ENCODE data around the gene IL11. TPM values are rescaled to one million over a fixed set of nuclear protein-coding genes. Genes with fewer than 3 reads are reported as not detected.
"Not testable (repeated sequence)": the region's sequence is repeated elsewhere in the genome, so short reads cannot be mapped to it uniquely, and the experiment has no call there.

Gene IL11
- total RNA-seq, 2 donors from 2014 or later, result 0.32 TPM; not detected in 1

DNA sequence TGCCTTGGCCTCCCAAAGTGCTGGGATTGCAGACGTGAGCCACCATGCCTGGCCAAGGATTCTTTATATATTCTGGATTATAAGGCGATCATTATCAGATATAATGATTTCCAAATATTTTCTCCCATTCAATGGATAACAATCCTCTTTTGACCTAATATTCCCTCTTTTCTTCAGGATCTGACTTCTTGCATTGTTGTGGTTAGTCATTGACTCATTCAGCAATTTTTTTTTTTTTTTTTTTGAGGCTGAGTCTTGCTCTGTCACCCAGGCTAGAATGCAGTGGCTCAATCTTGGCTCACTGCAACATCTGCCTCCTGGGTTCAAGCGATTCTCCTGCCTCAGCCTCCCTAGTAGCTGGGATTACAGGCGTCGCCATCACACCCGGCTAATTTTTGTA is 40.5 kb downstream of the IL11 start:
- H3K9me3 Mint-ChIP-seq, H3K27ac Mint-ChIP-seq: not testable (repeated sequence)

DNA sequence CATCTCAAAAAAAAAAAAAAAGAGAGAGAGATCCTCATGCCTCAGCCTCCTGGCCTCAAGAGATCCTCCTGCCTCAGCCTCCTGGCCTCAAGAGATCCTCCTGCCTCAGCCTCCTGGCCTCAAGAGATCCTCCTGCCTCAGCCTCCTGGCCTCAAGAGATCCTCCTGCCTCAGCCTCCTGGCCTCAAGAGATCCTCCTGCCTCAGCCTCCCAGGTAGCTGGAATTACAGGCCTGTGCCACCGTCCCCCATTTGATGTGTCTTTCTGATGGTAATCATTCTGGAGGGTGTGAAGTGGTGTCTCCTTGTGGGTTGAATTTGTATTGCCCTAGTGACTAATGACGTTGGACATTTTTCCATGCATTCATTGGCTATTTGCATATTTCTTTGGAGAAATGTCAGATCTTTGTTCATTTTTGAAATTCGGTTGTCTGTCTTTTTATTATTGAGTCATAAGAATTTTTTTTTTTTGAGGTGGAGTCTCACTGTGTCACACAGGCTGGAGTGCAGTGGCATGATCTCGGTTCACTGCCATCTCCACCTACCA is 41.4 kb downstream of the IL11 start:
- not testable (repeated sequence) for H3K36me3 Mint-ChIP-seq; DNase-seq (ENCODE audit: low spot score in 2 of 2); ATAC-seq; H3K27ac Mint-ChIP-seq; H3K9me3 Mint-ChIP-seq

More for the DNA sequence above, 40.5 kb downstream of the IL11 start:
- ATAC-seq; DNase-seq (ENCODE audit: low spot score in 2 of 2); H3K36me3 Mint-ChIP-seq: not testable (repeated sequence)

DNA sequence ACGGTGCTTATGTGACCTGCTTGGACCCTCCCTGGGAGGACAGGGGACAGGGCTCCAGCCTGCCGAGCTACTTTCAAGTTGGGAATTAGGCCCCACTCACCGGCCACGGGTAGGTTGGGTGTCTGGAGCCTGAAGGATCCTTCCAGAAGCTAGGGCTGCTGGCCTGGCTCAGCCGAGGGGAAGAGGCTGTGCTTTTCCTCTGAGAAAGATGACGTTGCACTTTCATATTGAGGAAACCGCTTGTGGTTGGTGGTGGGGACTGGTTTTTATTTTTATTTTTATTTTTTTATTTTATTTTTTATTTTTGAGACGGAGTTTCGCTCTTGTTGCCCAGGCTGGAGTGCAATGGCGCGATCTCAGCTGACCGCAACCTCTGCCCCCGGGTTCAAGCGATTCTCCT is 45.1 kb downstream of the IL11 start, which contains the start of gene TMEM150B:
Gene TMEM150B, minus strand, starts transcription at position 170 of the 400 bp plus-strand sequence. CDS start 4,305 bp downstream, outside the sequence.
- no peak for ATAC-seq
- Mint-ChIP-seq H3K9me3 (no peaks in the 10 kb centered on the region), H3K36me3 (no peaks in the 10 kb centered on the region), H3K27ac (no peak within 1 kb of the TSS)
- no peak for DNase-seq (ENCODE audit: low spot score in 2 of 2)

DNA sequence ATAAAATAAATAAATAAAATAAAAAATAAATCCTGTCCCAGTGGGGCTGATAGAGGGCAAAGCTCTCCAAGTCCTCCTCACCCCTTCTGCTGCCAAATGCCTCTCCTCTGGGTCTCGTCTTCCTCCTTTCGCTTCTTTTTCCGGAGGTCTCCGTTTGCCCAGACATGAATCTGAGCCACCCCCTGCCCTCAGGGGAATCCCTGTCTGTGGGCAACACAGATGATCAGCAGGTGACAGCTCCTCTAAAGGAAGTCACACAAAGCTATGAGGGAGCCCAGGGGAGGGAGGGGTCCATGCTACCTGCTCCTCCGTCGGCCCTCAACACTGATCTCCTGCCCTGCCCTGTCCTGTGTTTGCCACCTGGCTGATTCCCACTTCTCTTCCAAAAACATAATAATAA is 45.6 kb downstream of the IL11 start:
- no peak for ATAC-seq
- H3K27ac Mint-ChIP-seq, result no peak overlapping the region
- H3K9me3 Mint-ChIP-seq, result no peaks in the 10 kb centered on the region
- no peak for DNase-seq (ENCODE audit: low spot score in 2 of 2)
- no peaks in the 10 kb centered on the region for H3K36me3 Mint-ChIP-seq

DNA sequence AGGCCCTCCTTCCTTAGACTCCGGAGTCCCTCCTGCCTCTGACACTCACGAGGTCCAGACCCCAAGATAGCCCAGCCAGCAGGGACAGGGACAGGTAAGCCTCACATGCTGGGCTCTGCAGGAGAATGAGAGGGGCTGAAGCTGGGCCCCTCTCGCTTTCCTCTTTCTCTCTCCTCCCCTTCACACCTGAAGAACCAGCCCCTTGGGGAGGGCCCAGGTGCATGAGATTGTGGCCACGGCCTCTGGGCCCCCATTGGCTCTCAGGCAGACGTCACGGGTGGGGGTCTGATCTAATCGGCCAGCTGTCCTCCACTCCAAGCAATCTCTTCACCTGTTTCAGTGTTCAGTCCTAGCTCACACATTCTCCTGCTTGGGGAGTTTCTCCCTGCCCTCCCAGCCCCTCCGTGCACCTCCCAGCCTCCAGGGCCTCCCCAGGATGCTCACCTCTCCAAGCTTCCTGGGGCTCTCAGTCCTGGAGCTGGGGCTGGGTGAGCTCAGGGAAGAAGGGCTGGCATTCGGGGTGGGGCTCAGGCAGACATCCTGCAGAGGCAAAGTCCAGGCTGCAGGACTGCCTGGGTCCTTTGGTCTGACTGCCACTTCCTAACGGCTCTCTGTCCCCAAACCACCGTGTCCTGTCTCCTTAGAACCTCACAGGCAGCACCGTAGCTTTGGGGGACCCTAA is 47.9 kb downstream of the IL11 start:
- no peak for ATAC-seq
- no peaks in the 10 kb centered on the region for H3K9me3 Mint-ChIP-seq
- DNase-seq (ENCODE audit: low spot score in 2 of 2), result no peak
- no peaks in the 10 kb centered on the region for H3K36me3 Mint-ChIP-seq
- H3K27ac Mint-ChIP-seq, result no peak overlapping the region

DNA sequence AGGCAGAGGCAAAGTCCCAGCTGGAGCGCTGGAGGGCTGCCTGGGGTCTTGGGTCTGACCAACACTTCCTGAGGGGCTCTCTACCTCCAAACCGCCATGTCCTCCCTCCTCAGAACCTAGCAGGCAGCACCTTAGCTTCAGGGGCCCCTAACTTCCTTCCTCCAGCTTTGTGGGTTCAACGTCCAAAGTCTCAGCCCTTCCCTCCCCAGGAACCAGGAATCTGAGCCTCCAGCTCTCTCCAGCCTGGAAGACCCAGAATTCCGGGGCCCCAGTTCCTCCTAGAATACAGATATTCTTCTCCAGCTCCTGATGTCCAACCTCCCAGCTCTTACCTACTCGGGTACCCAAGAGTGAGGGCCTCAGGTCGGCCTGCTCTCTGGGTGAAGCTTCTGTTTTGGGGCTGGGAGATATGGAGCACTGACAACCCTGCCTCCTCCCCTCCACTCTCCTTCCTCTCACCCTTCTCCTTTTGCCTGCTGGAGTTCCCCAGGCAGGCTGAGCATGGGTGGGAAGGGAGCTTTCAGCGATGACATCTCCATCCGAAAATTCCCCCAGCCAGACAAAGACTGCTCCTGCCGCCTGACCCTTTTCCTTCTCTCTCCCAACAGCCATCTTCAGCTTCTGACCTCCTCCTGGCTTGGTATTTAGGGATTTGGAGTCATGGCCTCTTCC is 48.7 kb downstream of the IL11 start:
- ATAC-seq (no peak), DNase-seq (ENCODE audit: low spot score in 2 of 2) (no peak)
- Mint-ChIP-seq H3K9me3 (no peaks in the 10 kb centered on the region), H3K36me3 (no peaks in the 10 kb centered on the region), H3K27ac (peak overlapping the region in 1 of 2 donors; percentile 17)

DNA sequence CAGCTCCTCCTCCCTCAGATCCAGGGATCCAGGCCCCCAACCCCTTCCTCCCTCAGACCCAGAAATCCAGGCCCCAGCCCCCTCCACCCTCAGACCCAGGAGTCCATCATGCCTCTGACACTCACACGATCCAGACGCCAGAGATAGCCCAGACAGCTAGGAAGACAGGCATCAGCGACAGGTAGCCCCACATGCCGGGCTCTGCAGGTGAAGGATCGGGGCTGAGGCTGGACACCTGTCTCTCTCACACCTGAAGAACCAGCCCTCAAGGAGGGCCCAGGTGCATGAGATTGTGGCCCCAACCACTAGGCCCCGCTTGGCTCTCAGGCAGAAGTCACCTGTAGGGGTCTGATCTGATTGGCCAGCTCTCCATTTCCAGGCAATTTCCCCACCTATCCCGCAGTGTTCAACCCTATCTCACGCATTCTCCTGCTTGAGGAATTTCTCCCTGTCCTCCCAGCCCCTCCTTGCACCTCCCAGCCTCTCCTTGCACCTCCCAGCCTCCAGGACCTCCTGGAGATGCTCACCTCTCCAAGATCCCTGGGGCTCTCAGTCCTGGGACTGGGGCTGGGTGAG is 49.3 kb downstream of the IL11 start:
- no peak for DNase-seq (ENCODE audit: low spot score in 2 of 2)
- no peaks in the 10 kb centered on the region for H3K9me3 Mint-ChIP-seq
- no peak for ATAC-seq

DNA sequence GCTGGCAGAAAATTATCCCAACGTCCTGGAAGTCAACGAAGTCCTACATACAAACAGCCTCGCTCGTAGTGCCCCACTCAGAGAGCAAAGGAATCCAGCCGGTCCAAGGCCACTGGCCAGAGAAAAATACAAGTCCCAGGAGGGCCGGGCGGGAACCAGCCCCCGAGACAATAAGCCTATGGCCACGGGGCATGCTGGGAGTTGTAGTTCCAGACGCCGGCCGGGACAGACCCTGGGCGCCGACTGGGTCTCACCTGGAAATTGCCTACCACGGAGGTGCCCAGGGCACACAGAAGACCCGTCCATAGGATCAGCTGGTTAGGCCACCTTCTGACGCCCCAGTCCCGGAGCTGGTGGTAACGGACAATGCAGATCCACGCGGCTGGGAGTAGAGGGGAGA is 50.5 kb downstream of the IL11 start:
- no peaks in the 10 kb centered on the region for H3K36me3 Mint-ChIP-seq
- ATAC-seq (no peak), DNase-seq (ENCODE audit: low spot score in 2 of 2) (no peak)
- H3K27ac Mint-ChIP-seq, result peak overlapping the region in 1 of 2 donors; percentile 82
- no peaks in the 10 kb centered on the region for H3K9me3 Mint-ChIP-seq

More for the DNA sequence above, 49.3 kb downstream of the IL11 start:
- no peaks in the 10 kb centered on the region for H3K36me3 Mint-ChIP-seq
- H3K27ac Mint-ChIP-seq, result no peak overlapping the region

DNA sequence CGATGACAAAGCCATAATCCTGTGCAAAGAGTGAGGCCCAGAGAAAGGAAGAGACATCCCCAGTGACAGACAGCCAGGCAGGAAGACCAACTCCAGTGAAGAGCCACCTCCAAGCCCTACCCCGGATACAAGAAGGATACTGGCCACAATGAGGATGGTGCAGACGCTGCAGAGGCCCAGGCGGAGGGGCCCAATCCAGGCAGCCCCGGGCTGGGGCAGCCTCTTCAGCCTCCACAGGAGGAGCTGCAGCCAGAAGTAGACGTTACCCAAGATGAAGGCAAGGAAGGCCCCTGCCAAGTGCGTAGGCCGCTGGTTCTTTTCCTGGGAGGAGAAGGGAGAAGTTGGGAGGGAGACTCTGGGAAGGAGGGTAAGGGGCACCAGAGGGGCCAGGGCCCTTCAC is 53.6 kb downstream of the IL11 start:
- Mint-ChIP-seq H3K36me3 (no peaks in the 10 kb centered on the region), H3K27ac (no peak overlapping the region), H3K9me3 (no peaks in the 10 kb centered on the region)
- ATAC-seq (no peak), DNase-seq (ENCODE audit: low spot score in 2 of 2) (no peak)

DNA sequence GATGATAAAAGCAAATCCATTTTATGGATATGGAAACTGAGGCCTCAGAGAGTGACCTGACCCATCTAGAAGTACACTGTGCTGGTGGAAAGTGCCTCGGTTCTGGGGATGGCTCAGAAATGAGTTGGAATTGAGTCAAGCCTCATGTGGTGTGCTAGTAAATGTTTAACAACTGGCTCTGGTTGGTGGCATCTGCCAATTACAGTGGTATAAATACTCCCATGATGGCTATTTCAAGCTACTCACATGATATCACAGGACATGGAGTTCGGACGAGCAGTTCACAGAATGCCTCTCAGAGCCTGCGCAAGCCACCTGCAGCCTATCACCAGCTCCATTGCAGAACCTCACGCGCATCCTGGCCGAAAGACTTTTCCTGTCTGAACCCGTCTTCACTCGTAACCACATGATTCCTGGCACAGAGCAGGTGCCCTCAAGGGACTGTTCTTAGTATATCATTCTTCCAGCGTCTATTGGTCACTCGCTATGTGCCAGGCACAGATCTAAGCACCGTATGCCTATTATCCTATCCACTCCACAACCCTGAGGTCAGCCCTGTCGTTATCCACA is 54.2 kb downstream of the IL11 start:
- H3K36me3 Mint-ChIP-seq, result no peaks in the 10 kb centered on the region
- DNase-seq (ENCODE audit: low spot score in 2 of 2) (no peak), ATAC-seq (no peak)
- no peak overlapping the region for H3K27ac Mint-ChIP-seq
- no peaks in the 10 kb centered on the region for H3K9me3 Mint-ChIP-seq

DNA sequence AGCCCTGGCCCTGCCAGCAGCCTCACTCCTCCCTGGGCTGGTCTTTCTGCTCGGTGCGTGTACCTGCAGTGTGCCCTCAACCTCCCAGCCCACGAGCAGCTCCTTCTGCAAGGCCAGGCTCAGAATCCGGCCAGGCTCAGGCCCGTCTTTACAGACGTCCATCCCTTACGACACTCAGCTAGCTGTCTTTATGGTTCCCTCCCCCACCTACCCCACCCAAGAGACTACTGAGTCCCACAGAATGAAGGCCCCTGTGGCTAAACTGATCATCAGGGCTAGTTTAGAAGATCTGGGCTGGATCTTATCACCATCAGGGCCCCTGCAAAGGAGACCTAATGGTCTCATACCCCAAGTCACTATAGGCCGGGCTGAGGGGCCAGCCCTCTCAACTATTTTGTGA is 55.9 kb downstream of the IL11 start:
- Mint-ChIP-seq H3K9me3 (no peaks in the 10 kb centered on the region), H3K27ac (no peak overlapping the region), H3K36me3 (no peaks in the 10 kb centered on the region)
- ATAC-seq, result no peak
- no peak for DNase-seq (ENCODE audit: low spot score in 2 of 2)

Other genes with a start within 250 kb of the IL11 start
- gene TNNT1, start 221.3 kb downstream of the IL11 start, total RNA-seq, result 1 to 10 TPM in 1 of 2 donors, not detected in 1; 1.3 TPM
- gene TNNI3, start 212.7 kb downstream of the IL11 start, total RNA-seq, result not detected
- under 1 TPM; 0.55 to 0.95 TPM for gene DNAAF3, start 203.8 kb downstream of the IL11 start, total RNA-seq
- not detected for gene SYT5, start 190.2 kb downstream of the IL11 start, total RNA-seq
- under 1 TPM in 1 of 2 donors, not detected in 1; 0.19 TPM for gene PTPRH, start 161.0 kb downstream of the IL11 start, total RNA-seq
- 1 to 10 TPM; 7.7 to 8.1 TPM for gene TMEM86B, start 141.7 kb downstream of the IL11 start, total RNA-seq
- 100 to 1,000 TPM; 160 to 225 TPM for gene PPP6R1, start 111.4 kb downstream of the IL11 start, total RNA-seq
- gene HSPBP1, start 90.4 kb downstream of the IL11 start, total RNA-seq, result 10 to 100 TPM; 24.9 to 40.8 TPM
- gene BRSK1, start 86.5 kb downstream of the IL11 start, total RNA-seq, result 1 to 10 TPM; 6.7 to 8.4 TPM
- not detected for gene TMEM150B, start 45.1 kb downstream of the IL11 start, total RNA-seq
- gene KMT5C, start 30.6 kb downstream of the IL11 start, total RNA-seq, result 10 to 100 TPM; 30.7 to 56.2 TPM
- under 1 TPM; 0.39 to 0.95 TPM for gene COX6B2, start 15.7 kb downstream of the IL11 start, total RNA-seq
- not detected for gene GARIN5B, start 7.2 kb downstream of the IL11 start, total RNA-seq
- not detected for gene TMEM190, start 6.4 kb upstream of the IL11 start, total RNA-seq
- gene TMEM238, start 13.8 kb upstream of the IL11 start, total RNA-seq, result 1 to 10 TPM; 4.5 to 7.8 TPM
- gene RPL28, start 15.5 kb upstream of the IL11 start, total RNA-seq, result 1,000 to 10,000 TPM; 2,540 to 2,693 TPM
- 100 to 1,000 TPM; 192 to 343 TPM for gene UBE2S, start 37.3 kb upstream of the IL11 start, total RNA-seq
- gene SHISA7, start 72.8 kb upstream of the IL11 start, total RNA-seq, result not detected
- 10 to 100 TPM; 22.1 to 41.5 TPM for gene ISOC2, start 91.2 kb upstream of the IL11 start, total RNA-seq
- gene C19orf85, start 94.3 kb upstream of the IL11 start, total RNA-seq, result not detected
- gene ZNF628, start 106.2 kb upstream of the IL11 start, total RNA-seq, result 10 to 100 TPM in 1 of 2 donors, 1 to 10 TPM in 1; 7.4 to 14.2 TPM
- 10 to 100 TPM in 1 of 2 donors, 1 to 10 TPM in 1; 5.1 to 18.2 TPM for gene NAT14, start 114.7 kb upstream of the IL11 start, total RNA-seq
- gene SSC5D, start 118.0 kb upstream of the IL11 start, total RNA-seq, result under 1 TPM; 0.39 to 0.53 TPM
- not detected for gene SBK2, start 166.7 kb upstream of the IL11 start, total RNA-seq
- gene SBK3, start 175.1 kb upstream of the IL11 start, total RNA-seq, result not detected
- 10 to 100 TPM in 1 of 2 donors, 1 to 10 TPM in 1; 8.7 to 10.1 TPM for gene ZNF579, start 210.4 kb upstream of the IL11 start, total RNA-seq
- gene FIZ1, start 229.1 kb upstream of the IL11 start, total RNA-seq, result 10 to 100 TPM; 10.2 to 12.3 TPM
- 10 to 100 TPM; 21.4 to 29.7 TPM for gene ZNF524, start 229.8 kb upstream of the IL11 start, total RNA-seq
- gene ZNF865, start 235.2 kb upstream of the IL11 start, total RNA-seq, result 10 to 100 TPM; 13.7 to 15.5 TPM